GM23338 (cell line): ENCODE measurements around the gene MAP2K2. TPM values are rescaled to one million over a fixed set of nuclear protein-coding genes. Genes with fewer than 3 reads are reported as not detected.

Experiments
- ATAC-seq: fragments of 200-7000 bp; cut with Tn5 transposase; 3 replicates; pipeline ENCODE4 v1.9.1; 2020
- DNase-seq: peaks from one replicate; pipeline ENCODE4 v3.0.0-alpha.2; 2015; ENCODE audit warnings: low spot score
- H2AFZ ChIP-seq: fragments of 200-600 bp; sonication (generic); 2 replicates; pipeline ENCODE4 v1.8.0; 2016; ENCODE audit warnings: antibody characterized with exemption, mild to moderate bottlenecking, moderate library complexity
- H3F3A ChIP-seq: fragments of 200-600 bp; sonication (generic); replicated peaks from 2 replicates; pipeline ENCODE4 v1.8.0; 2017; ENCODE audit warnings: antibody characterized with exemption, mixed run types, low read depth
- H3K27ac ChIP-seq: fragments of 200-600 bp; sonication (generic); 2 replicates; pipeline ENCODE4 v1.6.1; 2016; ENCODE audit warnings: low read depth
- H3K27me3 ChIP-seq: fragments of 200-600 bp; sonication (generic); 2 replicates; pipeline ENCODE4 v1.8.0; 2016; ENCODE audit warnings: mild to moderate bottlenecking, mixed run types, moderate library complexity; ENCODE audit not compliant: insufficient read depth
- H3K36me3 ChIP-seq: fragments of 200-600 bp; sonication (generic); 2 replicates; pipeline ENCODE4 v1.8.0; 2016; ENCODE audit warnings: mild to moderate bottlenecking; ENCODE audit not compliant: insufficient read depth
- H3K4me1 ChIP-seq: fragments of 200-600 bp; sonication (generic); 2 replicates; pipeline ENCODE4 v1.8.0; 2016; ENCODE audit warnings: mild to moderate bottlenecking, moderate library complexity; ENCODE audit not compliant: insufficient read depth
- H3K4me2 ChIP-seq: fragments of 200-600 bp; sonication (generic); 2 replicates; pipeline ENCODE4 v1.7.1; 2017; ENCODE audit warnings: mixed run types
- H3K4me3 ChIP-seq: fragments of 200-600 bp; sonication (generic); 2 replicates; pipeline ENCODE4 v1.6.1; 2016; ENCODE audit warnings: mixed run types
- H3K79me2 ChIP-seq: fragments of 200-600 bp; sonication (generic); replicated peaks from 2 replicates; pipeline ENCODE4 v1.8.0; 2017; ENCODE audit warnings: mild to moderate bottlenecking; ENCODE audit not compliant: insufficient read depth
- H3K9me2 ChIP-seq: fragments of 200-600 bp; sonication (generic); 2 replicates; pipeline ENCODE4 v1.8.0; 2017; ENCODE audit not compliant: insufficient read depth
- H4K20me1 ChIP-seq: fragments of 200-600 bp; sonication (generic); replicated peaks from 2 replicates; pipeline ENCODE4 v1.8.0; 2017; ENCODE audit warnings: mild to moderate bottlenecking; ENCODE audit not compliant: insufficient read depth
- H3K27ac Mint-ChIP-seq: 2 replicates; pipeline ENCODE4 v1.8.0; 2020; ENCODE audit warnings: inconsistent platforms, mild to moderate bottlenecking, moderate library complexity, mixed read lengths
- H3K27me3 Mint-ChIP-seq: 3 replicates; pipeline ENCODE4 v1.8.0; 2022; ENCODE audit warnings: low read depth, mild to moderate bottlenecking, moderate library complexity, mixed read lengths, inconsistent platforms; ENCODE audit not compliant: insufficient read depth, poor library complexity
- H3K36me3 Mint-ChIP-seq: 3 replicates; pipeline ENCODE4 v1.8.0; 2021; ENCODE audit warnings: low read depth, mild to moderate bottlenecking, inconsistent platforms, moderate library complexity, mixed read lengths
- H3K4me1 Mint-ChIP-seq: 3 replicates; pipeline ENCODE4 v1.8.0; 2020; ENCODE audit warnings: mild to moderate bottlenecking, inconsistent platforms, mixed read lengths
- H3K4me3 Mint-ChIP-seq: 3 replicates; pipeline ENCODE4 v1.8.0; 2021; ENCODE audit warnings: moderate library complexity, mild to moderate bottlenecking, inconsistent platforms, mixed read lengths
- H3K9me3 Mint-ChIP-seq: 3 replicates; pipeline ENCODE4 v1.8.0; 2020; ENCODE audit warnings: moderate library complexity, mild to moderate bottlenecking, inconsistent platforms, mixed read lengths
- CREB1 ChIP-seq: fragments of 250-450 bp; sonication (Bioruptor Pico); IDR thresholded peaks from 2 replicates; pipeline ENCODE4 v1.5.0; 2020; ENCODE audit warnings: low read depth, mild to moderate bottlenecking, moderate library complexity
- EZH2 ChIP-seq: fragments of 200-600 bp; sonication (generic); IDR thresholded peaks from one replicate; pipeline ENCODE4 v1.8.0; 2017; ENCODE audit warnings: antibody characterized with exemption, mild to moderate bottlenecking, low read depth; ENCODE audit not compliant: unreplicated experiment
- JUNB ChIP-seq: IDR thresholded peaks from one replicate; pipeline ENCODE4 v1.6.1; 2016; ENCODE audit warnings: antibody characterized with exemption; ENCODE audit not compliant: unreplicated experiment
- NANOG ChIP-seq: IDR thresholded peaks from 2 replicates; pipeline ENCODE4 v1.6.1; 2016; ENCODE audit warnings: antibody characterized with exemption, borderline replicate concordance
- POLR2AphosphoS5 ChIP-seq: IDR thresholded peaks from 2 replicates; pipeline ENCODE4 v1.6.1; 2016; ENCODE audit warnings: antibody characterized with exemption, low read depth
- STAT1 ChIP-seq: IDR thresholded peaks from one replicate; pipeline ENCODE4 v1.6.1; 2016; ENCODE audit warnings: antibody characterized with exemption; ENCODE audit not compliant: unreplicated experiment
- ZNF114 ChIP-seq: fragments of 250-450 bp; sonication (Bioruptor Pico); IDR thresholded peaks from 2 replicates; pipeline ENCODE4 v1.5.0; 2020; ENCODE audit warnings: mild to moderate bottlenecking, moderate library complexity
- polyA plus RNA-seq: library from polyadenylated mRNA; unstranded; fragments of >200 nt; fragmentation: Nextera tagmentation; extraction: Ambion mirVana; gene quantifications from 2 replicates; pipeline ENCODE4 v1.2.1, GENCODE V29; 2016
- total RNA-seq: library from RNA; depleted of rRNA; stranded (reverse); fragments of >200 nt; shearing (Covaris generic); gene quantifications from 2 replicates; pipeline ENCODE4 v1.2.3, GENCODE V29; 2014
- TF ChIP-seq, protein P1 (sequence below), 2 experiments: fragments of 200-600 bp in 1 of 2; sonication (generic) in 1 of 2; conservative IDR thresholded peaks; 2 replicates each; pipeline versions ENCODE4 v1.5.1 to v1.6.1; 2016 to 2017; ENCODE audit warnings: antibody characterized with exemption in 2 of 2, low read depth in 2 of 2, mild to moderate bottlenecking in 2 of 2, moderate library complexity in 1 of 2
- TF ChIP-seq, protein P2 (sequence below): IDR thresholded peaks from one replicate; pipeline ENCODE4 v1.6.1; 2018; ENCODE audit warnings: antibody characterized with exemption; ENCODE audit not compliant: unreplicated experiment

Gene MAP2K2
- total and polyA plus RNA-seq, 2 experiments from 2014 or later = 99.7 to 151 TPM

DNA sequence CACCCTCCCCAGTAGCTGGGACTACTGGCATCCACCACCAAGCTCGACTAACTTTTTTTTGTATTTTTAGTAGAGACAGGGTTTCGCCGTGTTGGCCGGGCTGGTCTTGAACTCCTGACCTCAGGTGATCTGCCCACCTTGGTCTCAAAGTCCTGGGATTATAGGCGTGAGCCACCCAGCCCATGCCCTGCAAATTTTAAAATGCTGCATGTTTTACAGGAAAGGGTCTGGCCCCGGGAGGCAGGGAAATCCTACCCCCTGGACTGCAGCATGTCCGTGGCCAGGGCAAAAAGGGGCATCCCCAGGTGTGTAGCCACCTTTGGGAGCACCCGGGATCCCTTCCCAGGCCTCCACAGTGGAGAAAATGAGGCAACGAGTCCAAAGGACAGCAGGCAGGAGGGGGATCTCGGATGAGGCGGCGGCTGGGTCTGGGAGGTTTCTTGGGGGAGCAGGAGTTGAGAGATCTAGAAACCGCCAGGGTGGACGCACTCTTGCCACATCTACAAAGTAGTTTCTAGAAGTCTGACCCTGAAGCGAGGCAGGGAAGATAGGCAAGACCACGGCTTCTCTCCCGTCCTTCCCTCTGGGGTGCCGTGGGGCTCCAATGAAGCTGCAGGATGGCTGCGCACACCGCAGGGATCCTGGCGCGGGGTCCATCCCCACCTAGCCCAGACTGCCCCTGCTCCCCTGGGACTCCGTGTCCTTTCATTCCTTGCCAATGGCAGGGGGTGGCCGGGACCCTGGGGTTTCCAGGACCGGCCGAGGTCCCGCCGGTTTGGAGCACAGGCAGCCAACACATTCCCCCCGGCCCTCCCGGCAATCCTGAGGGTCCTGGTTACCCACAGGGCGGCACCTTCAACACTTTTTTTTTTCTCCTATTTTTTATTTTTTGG, 35.9 kb downstream of the MAP2K2 start:
- DNase-seq (no peak), ATAC-seq (no peak; the same call in 2 of the 3 replicates)
- Mint-ChIP-seq H3K4me3 (no peak overlapping the region), H3K27ac (no peak overlapping the region), H3K36me3 (peaks cover 4% of the 10 kb centered on the region; the same call in 2 of the 3 replicates), H3K9me3 (no peaks in the 10 kb centered on the region), H3K27me3 (peaks cover 15% of the 10 kb centered on the region), H3K4me1 (no peaks in the 10 kb centered on the region)
- Histone ChIP-seq H3K27me3 (no peaks in the 10 kb centered on the region), H2AFZ (no peak overlapping the region), H3F3A (0 out of 2 replicates have a peak, but pooled peaks cover 8% of the 10 kb centered on the region), H3K36me3 (no peaks in the 10 kb centered on the region), H3K4me3 (no peak overlapping the region), H4K20me1 (no peaks in the 10 kb centered on the region), H3K4me2 (no peak overlapping the region), H3K27ac (0 out of 2 replicates have a peak overlapping the region, but pooled peaks have one; percentile 32), H3K4me1 (no peaks in the 10 kb centered on the region), H3K9me2 (no peaks in the 10 kb centered on the region), H3K79me2 (no peaks in the 10 kb centered on the region)
- TF ChIP-seq, protein P1, sequence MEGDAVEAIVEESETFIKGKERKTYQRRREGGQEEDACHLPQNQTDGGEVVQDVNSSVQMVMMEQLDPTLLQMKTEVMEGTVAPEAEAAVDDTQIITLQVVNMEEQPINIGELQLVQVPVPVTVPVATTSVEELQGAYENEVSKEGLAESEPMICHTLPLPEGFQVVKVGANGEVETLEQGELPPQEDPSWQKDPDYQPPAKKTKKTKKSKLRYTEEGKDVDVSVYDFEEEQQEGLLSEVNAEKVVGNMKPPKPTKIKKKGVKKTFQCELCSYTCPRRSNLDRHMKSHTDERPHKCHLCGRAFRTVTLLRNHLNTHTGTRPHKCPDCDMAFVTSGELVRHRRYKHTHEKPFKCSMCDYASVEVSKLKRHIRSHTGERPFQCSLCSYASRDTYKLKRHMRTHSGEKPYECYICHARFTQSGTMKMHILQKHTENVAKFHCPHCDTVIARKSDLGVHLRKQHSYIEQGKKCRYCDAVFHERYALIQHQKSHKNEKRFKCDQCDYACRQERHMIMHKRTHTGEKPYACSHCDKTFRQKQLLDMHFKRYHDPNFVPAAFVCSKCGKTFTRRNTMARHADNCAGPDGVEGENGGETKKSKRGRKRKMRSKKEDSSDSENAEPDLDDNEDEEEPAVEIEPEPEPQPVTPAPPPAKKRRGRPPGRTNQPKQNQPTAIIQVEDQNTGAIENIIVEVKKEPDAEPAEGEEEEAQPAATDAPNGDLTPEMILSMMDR (conservative IDR thresholded peaks at IDR 0.05; ENCODE audit: low read depth in 2 of 2) = no peak
- TF ChIP-seq, protein P2, sequence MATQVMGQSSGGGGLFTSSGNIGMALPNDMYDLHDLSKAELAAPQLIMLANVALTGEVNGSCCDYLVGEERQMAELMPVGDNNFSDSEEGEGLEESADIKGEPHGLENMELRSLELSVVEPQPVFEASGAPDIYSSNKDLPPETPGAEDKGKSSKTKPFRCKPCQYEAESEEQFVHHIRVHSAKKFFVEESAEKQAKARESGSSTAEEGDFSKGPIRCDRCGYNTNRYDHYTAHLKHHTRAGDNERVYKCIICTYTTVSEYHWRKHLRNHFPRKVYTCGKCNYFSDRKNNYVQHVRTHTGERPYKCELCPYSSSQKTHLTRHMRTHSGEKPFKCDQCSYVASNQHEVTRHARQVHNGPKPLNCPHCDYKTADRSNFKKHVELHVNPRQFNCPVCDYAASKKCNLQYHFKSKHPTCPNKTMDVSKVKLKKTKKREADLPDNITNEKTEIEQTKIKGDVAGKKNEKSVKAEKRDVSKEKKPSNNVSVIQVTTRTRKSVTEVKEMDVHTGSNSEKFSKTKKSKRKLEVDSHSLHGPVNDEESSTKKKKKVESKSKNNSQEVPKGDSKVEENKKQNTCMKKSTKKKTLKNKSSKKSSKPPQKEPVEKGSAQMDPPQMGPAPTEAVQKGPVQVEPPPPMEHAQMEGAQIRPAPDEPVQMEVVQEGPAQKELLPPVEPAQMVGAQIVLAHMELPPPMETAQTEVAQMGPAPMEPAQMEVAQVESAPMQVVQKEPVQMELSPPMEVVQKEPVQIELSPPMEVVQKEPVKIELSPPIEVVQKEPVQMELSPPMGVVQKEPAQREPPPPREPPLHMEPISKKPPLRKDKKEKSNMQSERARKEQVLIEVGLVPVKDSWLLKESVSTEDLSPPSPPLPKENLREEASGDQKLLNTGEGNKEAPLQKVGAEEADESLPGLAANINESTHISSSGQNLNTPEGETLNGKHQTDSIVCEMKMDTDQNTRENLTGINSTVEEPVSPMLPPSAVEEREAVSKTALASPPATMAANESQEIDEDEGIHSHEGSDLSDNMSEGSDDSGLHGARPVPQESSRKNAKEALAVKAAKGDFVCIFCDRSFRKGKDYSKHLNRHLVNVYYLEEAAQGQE = no peak
- TF ChIP-seq ZNF114 (no peak), POLR2AphosphoS5 (peak; percentile 10; the same call in 1 of the 2 replicates)

- Histone ChIP-seq H3K9me2 (no peaks in the 10 kb centered on the region), H3K79me2 (no peaks in the 10 kb centered on the region), H3F3A (0 out of 2 replicates have a peak, but pooled peaks cover 5% of the 10 kb centered on the region), H3K36me3 (no peaks in the 10 kb centered on the region), H3K4me3 (no peak overlapping the region), H3K27me3 (no peaks in the 10 kb centered on the region), H3K27ac (no peak overlapping the region), H3K4me2 (no peak overlapping the region), H3K4me1 (no peaks in the 10 kb centered on the region), H4K20me1 (no peaks in the 10 kb centered on the region), H2AFZ (no peak overlapping the region)
- no peak for DNase-seq
- Mint-ChIP-seq H3K36me3 (peaks cover 4% of the 10 kb centered on the region; the same call in 2 of the 3 replicates), H3K4me3 (no peak overlapping the region), H3K27me3 (peaks cover 16% of the 10 kb centered on the region), H3K9me3 (no peaks in the 10 kb centered on the region), H3K4me1 (no peaks in the 10 kb centered on the region), H3K27ac (no peak overlapping the region)
- TF ChIP-seq JUNB (no peak), ZNF114 (no peak), CREB1 (CRISPR knock-in tag) (no peak), STAT1 (no peak), NANOG (no peak), POLR2AphosphoS5 (no peak), EZH2 (no peak)
- ATAC-seq = no peak
Measured at GRCh38 chr19:4086411-4086867, 37.5 kb downstream of the MAP2K2 start.
